ENCODE data around the gene RFX2. TPM values are rescaled to one million over a fixed set of nuclear protein-coding genes. Genes with fewer than 3 reads are reported as not detected.

Gene RFX2
- total RNA-seq, 1 donor from 2014 or later: 6.5 TPM

- no peak for TF ChIP-seq CTCF (IDR thresholded peaks at IDR 0.05; ENCODE audit: insufficient read depth, low read length, poor library complexity, severe bottlenecking)
- no peaks in the 10 kb centered on the region for H3K36me3 ChIP-seq (ENCODE audit: control insufficient read depth, insufficient read depth, low read length)
- no peak overlapping the region for H3K4me3 ChIP-seq (ENCODE audit: low read depth, low read length)
- DNase-seq (ENCODE audit: low read depth): no peak
- no peaks in the 10 kb centered on the region for H3K27me3 ChIP-seq (ENCODE audit: control insufficient read depth, insufficient read depth, low read length)
These were observed 51.6 kb downstream of the RFX2 start for GRCh38 chr19:6058518-6059201.

GRCh38 chr19:6057651-6058517, 52.4 kb downstream of the RFX2 start:
- no peak for DNase-seq (ENCODE audit: low read depth)
- Histone ChIP-seq H3K36me3 (ENCODE audit: control insufficient read depth, insufficient read depth, low read length) (no peaks in the 10 kb centered on the region), H3K27me3 (ENCODE audit: control insufficient read depth, insufficient read depth, low read length) (no peaks in the 10 kb centered on the region), H3K4me3 (ENCODE audit: low read depth, low read length) (no peak overlapping the region)
- no peak for TF ChIP-seq CTCF (IDR thresholded peaks at IDR 0.05; ENCODE audit: insufficient read depth, low read length, poor library complexity, severe bottlenecking)

- Histone ChIP-seq H3K36me3 (ENCODE audit: control insufficient read depth, insufficient read depth, low read length) (no peaks in the 10 kb centered on the region), H3K27me3 (ENCODE audit: control insufficient read depth, insufficient read depth, low read length) (no peaks in the 10 kb centered on the region), H3K4me3 (ENCODE audit: low read depth, low read length) (no peak overlapping the region)
- peak; percentile 67 for DNase-seq (ENCODE audit: low read depth)
- no peak for TF ChIP-seq CTCF (IDR thresholded peaks at IDR 0.05; ENCODE audit: insufficient read depth, low read length, poor library complexity, severe bottlenecking)
These were observed 53.3 kb downstream of the RFX2 start for GRCh38 chr19:6056801-6057650.

- Histone ChIP-seq H3K36me3 (ENCODE audit: control insufficient read depth, insufficient read depth, low read length) (no peaks in the 10 kb centered on the region), H3K4me3 (ENCODE audit: low read depth, low read length) (no peak overlapping the region), H3K27me3 (ENCODE audit: control insufficient read depth, insufficient read depth, low read length) (no peaks in the 10 kb centered on the region)
- no peak for TF ChIP-seq CTCF (IDR thresholded peaks at IDR 0.05; ENCODE audit: insufficient read depth, low read length, poor library complexity, severe bottlenecking)
- DNase-seq (ENCODE audit: low read depth): no peak
These were observed 54.0 kb downstream of the RFX2 start for GRCh38 chr19:6056282-6056741.

GRCh38 chr19:6055013-6055795, 55.1 kb downstream of the RFX2 start:
- Histone ChIP-seq H3K27me3 (ENCODE audit: control insufficient read depth, insufficient read depth, low read length) (no peaks in the 10 kb centered on the region), H3K4me3 (ENCODE audit: low read depth, low read length) (no peak overlapping the region), H3K36me3 (ENCODE audit: control insufficient read depth, insufficient read depth, low read length) (no peaks in the 10 kb centered on the region)
- TF ChIP-seq CTCF (IDR thresholded peaks at IDR 0.05; ENCODE audit: insufficient read depth, low read length, poor library complexity, severe bottlenecking): no peak
- DNase-seq (ENCODE audit: low read depth): no peak

Measured in kidney epithelial cell (primary cell).